HuH-7.5 (cell line): ENCODE results near the gene DBT.

Experiments
- DNase-seq: peaks from one replicate; pipeline ENCODE4 v3.0.0; 2011; ENCODE audit warnings: low spot score

Gene DBT

GRCh38 chr1:100188617-100189016 is 61.0 kb downstream of the DBT start:
- no peak for DNase-seq

DNA sequence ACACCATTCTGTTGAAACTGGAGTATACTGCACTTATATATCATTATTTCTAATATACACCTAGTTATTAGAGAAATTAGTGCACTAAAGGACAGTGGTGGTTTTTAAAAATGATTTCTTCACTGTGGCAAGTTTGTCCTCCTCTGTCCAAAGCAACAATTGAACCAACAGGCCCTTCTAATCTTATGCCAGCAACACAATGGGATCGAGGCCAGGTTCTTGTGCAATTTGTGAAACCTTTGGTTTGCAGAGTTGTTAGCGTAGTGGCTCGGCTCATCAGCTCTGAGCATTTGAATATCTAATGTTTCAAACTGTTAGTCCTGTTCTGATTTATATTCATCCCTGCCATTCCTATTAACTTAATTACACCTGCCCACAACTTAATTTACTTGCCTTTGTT is 61.7 kb downstream of the DBT start:
- peak; percentile 11 for DNase-seq

- no peak for DNase-seq
Measured at GRCh38 chr1:100184536-100184935, 65.1 kb downstream of the DBT start.

DNA sequence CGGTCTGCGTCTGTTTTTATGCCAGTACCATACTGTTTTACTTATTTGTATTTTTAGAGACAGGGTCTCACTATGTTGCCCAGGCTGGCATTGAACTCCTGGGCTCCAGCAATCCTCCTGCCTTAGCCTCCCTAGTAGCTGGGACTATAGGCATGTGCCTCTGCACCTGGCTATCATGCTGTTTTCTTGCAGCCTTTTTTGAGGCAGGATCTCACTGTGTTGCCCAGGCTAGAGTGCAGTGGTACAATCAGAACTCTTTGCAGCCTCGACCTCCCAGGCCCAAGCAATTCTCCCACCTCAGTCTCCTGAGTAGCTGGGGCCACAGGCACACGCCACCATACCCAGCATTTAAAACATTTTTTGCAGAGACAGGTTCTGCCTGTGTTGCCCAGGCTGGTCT is 66.3 kb downstream of the DBT start:
- no peak for DNase-seq

DNA sequence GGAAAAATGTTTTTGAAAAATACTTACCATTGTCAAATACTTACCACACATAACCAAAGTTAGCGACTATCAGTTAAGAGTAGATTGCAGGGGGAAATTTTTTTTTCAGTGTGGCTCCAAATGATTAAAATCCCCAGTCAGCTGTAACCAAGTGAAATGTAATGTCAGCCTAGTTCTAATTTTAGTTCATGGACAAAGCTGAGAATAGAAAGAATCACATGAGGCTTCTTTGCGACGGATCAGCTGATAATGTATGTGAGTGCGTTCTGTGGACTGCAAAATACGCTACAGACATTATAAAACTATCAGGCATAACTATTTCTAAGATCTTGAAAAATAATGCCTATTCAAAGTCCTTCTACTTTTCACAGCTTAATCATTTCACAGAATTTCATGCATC is 71.5 kb downstream of the DBT start, which contains the start of gene LRRC39:
LRRC39 (minus strand) TSS at position 166 of the 400 bp plus-strand sequence. CDS start 9,740 bp downstream, outside the sequence.
- no peak for DNase-seq

GRCh38 chr1:100177295-100178041 is 72.2 kb downstream of the DBT start:
- DNase-seq: no peak

GRCh38 chr1:100168051-100168450 is 81.6 kb downstream of the DBT start:
- no peak for DNase-seq

DNA sequence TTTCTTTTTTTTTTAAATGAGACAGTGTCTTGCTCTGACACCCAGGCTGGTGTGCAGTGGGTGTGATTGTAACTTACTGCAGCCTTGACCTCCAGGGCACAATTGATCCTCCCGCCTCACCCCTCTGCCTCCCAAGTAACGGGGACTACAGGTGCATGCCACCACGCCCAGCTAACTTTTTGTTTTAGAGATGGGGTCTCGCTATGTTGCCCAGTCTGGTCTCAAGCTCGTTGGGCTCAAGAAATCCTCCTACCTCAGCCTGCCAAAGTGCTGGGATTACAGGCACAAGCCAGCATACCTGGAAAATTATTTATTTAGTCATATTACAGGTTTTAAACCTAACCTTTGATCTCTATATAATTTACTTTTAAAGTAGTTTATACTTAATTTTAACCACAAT is 84.9 kb downstream of the DBT start:
- DNase-seq: no peak

DNA sequence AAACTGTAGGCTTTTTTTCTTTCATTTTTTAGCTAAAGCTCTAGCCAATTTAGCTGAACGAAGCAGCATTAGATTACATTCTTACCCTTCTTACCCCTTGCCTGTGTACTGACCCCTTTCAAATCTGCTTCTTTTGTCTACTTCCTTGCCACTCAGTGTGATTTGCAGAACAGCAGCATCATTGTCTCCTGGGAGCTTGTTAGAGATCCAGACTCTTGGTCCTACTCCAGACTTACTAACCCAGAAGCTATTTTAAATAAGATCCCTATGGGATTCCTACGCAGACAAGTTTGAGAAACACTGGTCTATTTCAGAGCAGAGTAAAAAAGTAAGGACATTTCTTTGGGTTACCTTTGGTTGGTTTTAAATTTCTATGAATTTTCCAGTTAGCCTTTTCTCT is 85.4 kb downstream of the DBT start:
- DNase-seq: no peak

DNA sequence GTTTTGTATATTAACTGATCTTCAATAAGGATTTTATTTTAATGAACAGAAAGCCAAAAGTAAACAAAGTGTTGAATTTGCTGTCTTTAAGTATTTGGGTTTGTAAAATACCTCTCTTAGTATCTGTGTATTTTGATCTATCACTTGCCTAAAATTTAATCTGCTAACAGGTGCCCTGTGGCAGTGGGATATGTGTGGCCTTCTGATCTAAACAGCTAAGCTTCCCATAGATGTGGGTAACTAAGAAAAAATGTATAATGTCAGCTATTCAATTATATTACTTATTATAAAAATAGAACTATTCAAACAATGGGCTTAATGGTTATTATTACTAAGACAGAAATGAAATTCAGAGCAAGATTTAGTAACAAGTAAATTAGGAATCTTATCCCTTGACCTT is 86.8 kb downstream of the DBT start:
- DNase-seq: no peak

- DNase-seq: no peak
Measured at GRCh38 chr1:100152271-100152670, 97.4 kb downstream of the DBT start.

DNA sequence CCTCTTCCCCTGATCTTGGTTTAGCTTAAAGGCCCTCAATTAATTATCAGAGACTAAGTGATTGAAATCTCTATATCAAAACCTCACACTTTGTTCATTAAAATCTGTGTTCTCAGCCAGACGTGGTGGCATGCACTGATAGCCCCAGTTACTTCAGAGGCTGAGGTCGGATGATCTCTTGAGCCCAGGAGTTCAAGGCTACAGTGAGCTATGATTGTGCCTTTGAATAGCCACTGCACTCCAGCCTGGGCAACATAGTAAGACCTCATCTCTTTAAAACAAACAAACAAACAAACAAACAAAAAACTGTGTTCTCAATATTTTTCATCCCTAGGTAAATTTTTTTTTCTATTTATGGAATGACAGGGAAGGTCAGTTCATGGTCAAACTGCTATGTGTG is 98.0 kb downstream of the DBT start:
- DNase-seq: no peak

- no peak for DNase-seq
Measured at GRCh38 chr1:100147875-100148274, 101.8 kb downstream of the DBT start.

GRCh38 chr1:100146958-100147357 is 102.7 kb downstream of the DBT start:
- no peak for DNase-seq

DNA sequence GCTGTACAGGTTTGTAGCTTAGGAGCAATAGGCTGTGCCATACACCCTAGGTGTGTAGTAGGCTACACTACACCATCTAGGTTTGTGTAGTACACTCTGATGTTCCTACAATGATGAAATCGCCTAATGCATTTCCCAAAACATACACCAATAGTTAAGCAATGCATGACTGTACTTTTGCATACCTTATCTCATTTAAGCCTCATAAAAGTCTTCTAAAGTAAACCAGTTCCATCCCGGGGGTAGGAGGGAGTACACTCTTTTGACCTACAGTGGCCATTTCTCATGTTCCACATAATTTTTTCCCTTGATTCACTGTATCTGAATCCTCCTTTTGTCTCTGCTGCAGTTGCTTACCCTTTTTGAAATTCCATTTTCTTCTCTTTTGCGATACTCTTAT is 104.5 kb downstream of the DBT start:
- no peak for DNase-seq

DNA sequence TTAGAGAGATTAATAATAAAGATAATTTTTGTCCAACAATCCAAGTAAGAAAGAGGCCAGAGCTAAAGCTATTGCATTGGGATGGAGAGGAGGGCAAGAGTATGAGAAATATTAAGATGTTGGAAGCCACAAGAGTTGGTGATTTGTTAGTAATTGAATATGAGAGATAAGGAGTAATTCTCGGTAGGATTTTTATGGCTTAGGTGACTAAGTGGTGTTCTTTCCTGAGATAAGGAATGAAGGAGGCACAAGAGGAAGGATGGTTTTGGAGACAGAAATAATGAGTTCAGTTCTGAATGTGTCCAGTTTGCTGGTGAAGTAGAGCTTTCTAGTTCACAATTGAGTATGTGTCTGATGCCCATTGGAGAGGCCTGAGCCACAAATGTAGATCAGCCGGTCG is 107.3 kb downstream of the DBT start:
- DNase-seq: no peak

DNA sequence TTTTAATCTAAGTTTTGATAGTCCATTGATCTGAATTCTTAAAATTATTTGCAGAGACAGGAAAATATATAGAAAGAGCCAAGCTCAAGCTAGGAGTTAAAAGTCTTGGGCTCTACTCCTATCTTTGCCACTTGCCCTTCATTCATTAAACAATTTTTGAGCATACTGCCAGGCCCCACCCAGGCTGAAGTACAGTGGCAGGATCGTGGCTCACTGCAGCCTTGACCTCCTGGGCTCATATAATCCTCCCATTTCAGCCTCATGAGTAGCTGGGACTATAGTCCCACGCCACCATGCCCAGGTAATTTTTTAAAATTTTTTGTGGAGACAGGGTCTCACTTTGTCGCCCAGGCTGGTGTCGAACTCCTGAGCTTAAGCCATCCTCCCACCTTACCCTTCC is 108.4 kb downstream of the DBT start:
- no peak for DNase-seq

DNA sequence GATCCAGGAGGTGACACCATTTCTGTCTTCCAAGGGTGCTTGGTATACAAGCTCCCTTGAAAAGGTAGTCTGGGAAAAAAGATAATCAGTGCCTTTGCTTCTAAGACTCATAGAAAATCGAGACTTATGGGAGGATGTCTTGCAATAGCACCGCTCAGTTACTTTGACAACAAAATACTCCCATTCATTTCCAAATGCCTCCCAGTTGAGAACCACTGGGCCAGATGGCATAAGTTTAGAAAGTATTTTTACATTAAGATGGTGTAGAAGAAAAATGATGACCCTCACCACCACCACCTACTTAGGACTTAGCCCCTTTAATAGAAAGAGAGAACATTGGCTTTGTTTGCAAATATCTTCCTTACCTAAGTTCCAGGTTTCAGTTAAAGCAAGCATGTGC is 112.0 kb downstream of the DBT start:
- DNase-seq: no peak
